ENCODE data around the gene ALDH1A2.

The ALDH1A2 gene

GRCh38 chr15:57947282-57947681 is 118.2 kb downstream of the ALDH1A2 start:
- H3K36me3 ChIP-seq (ENCODE audit: insufficient read depth) = no peaks in the 10 kb centered on the region
- H2AFZ ChIP-seq (ENCODE audit: low read depth) = no peak overlapping the region
- no peaks in the 10 kb centered on the region for H3K4me1 ChIP-seq (ENCODE audit: low read depth, poor library complexity, severe bottlenecking)
- no peak overlapping the region for H3K4me3 ChIP-seq (IDR thresholded peaks at IDR 0.05; ENCODE audit: insufficient read depth, low read depth, low read length)
- H3K27ac ChIP-seq = no peak overlapping the region
- no peak overlapping the region for H3K9ac ChIP-seq
- no peak for TF ChIP-seq CTCF (conservative IDR thresholded peaks at IDR 0.05; ENCODE audit: low read depth, low read length)
- H4K20me1 ChIP-seq (ENCODE audit: insufficient read depth) = no peaks in the 10 kb centered on the region
- no peaks in the 10 kb centered on the region for H3K27me3 ChIP-seq (ENCODE audit: insufficient read depth, low read depth)
- no peaks in the 10 kb centered on the region for H3K79me2 ChIP-seq (ENCODE audit: insufficient read depth, low read depth)
- H3K4me2 ChIP-seq = no peak overlapping the region

- Histone ChIP-seq H3K79me2 (ENCODE audit: insufficient read depth, low read depth) (no peaks in the 10 kb centered on the region), H3K9ac (no peak overlapping the region), H3K27ac (no peak overlapping the region), H3K36me3 (ENCODE audit: insufficient read depth) (no peaks in the 10 kb centered on the region), H3K4me1 (ENCODE audit: low read depth, poor library complexity, severe bottlenecking) (no peaks in the 10 kb centered on the region), H3K27me3 (ENCODE audit: insufficient read depth, low read depth) (no peaks in the 10 kb centered on the region), H3K4me3 (IDR thresholded peaks at IDR 0.05; ENCODE audit: insufficient read depth, low read depth, low read length) (no peak overlapping the region), H3K4me2 (no peak overlapping the region), H2AFZ (ENCODE audit: low read depth) (no peak overlapping the region), H4K20me1 (ENCODE audit: insufficient read depth) (no peaks in the 10 kb centered on the region)
- no peak for TF ChIP-seq CTCF (conservative IDR thresholded peaks at IDR 0.05; ENCODE audit: low read depth, low read length)
Measured at GRCh38 chr15:57946491-57947048, 118.9 kb downstream of the ALDH1A2 start.

GRCh38 chr15:57945616-57946015 is 119.9 kb downstream of the ALDH1A2 start:
- Histone ChIP-seq H3K27ac (no peak overlapping the region), H3K4me2 (no peak overlapping the region), H3K9ac (no peak overlapping the region), H3K79me2 (ENCODE audit: insufficient read depth, low read depth) (no peaks in the 10 kb centered on the region), H3K27me3 (ENCODE audit: insufficient read depth, low read depth) (no peaks in the 10 kb centered on the region), H3K4me3 (IDR thresholded peaks at IDR 0.05; ENCODE audit: insufficient read depth, low read depth, low read length) (no peak overlapping the region), H3K36me3 (ENCODE audit: insufficient read depth) (no peaks in the 10 kb centered on the region), H4K20me1 (ENCODE audit: insufficient read depth) (no peaks in the 10 kb centered on the region), H3K4me1 (ENCODE audit: low read depth, poor library complexity, severe bottlenecking) (no peaks in the 10 kb centered on the region), H2AFZ (ENCODE audit: low read depth) (no peak overlapping the region)
- TF ChIP-seq CTCF (conservative IDR thresholded peaks at IDR 0.05; ENCODE audit: low read depth, low read length) = no peak

- Histone ChIP-seq H3K36me3 (ENCODE audit: insufficient read depth) (no peaks in the 10 kb centered on the region), H3K27ac (no peak overlapping the region), H3K4me2 (no peak overlapping the region), H3K9ac (no peak overlapping the region), H2AFZ (ENCODE audit: low read depth) (no peak overlapping the region), H4K20me1 (ENCODE audit: insufficient read depth) (no peaks in the 10 kb centered on the region), H3K4me1 (ENCODE audit: low read depth, poor library complexity, severe bottlenecking) (no peaks in the 10 kb centered on the region), H3K4me3 (IDR thresholded peaks at IDR 0.05; ENCODE audit: insufficient read depth, low read depth, low read length) (no peak overlapping the region), H3K27me3 (ENCODE audit: insufficient read depth, low read depth) (no peaks in the 10 kb centered on the region), H3K79me2 (ENCODE audit: insufficient read depth, low read depth) (no peaks in the 10 kb centered on the region)
- TF ChIP-seq CTCF (conservative IDR thresholded peaks at IDR 0.05; ENCODE audit: low read depth, low read length) = no peak
Measured at GRCh38 chr15:57943754-57944420, 121.6 kb downstream of the ALDH1A2 start.
